Stimulated activated CD8-positive, alpha-beta memory T cell treated with anti-CD3 and anti-CD28 coated beads, Interleukin-4, amount 100 ng/mL, for 4 hours (primary cell): Measurements from ENCODE around the gene MACO1.
"Not testable (repeated sequence)": the region's sequence is repeated elsewhere in the genome, so short reads cannot be mapped to it uniquely, and the experiment has no call there.

Experiments used
- DNase-seq, 2 donors: peaks; one replicate each; pipeline ENCODE4 v3.0.0-alpha.2; 2020; ENCODE audit warnings: low read depth in 2 of 2, low spot score in 1 of 2

Gene MACO1

GRCh38 chr1:25430073-25430966 lies at the start of gene MACO1:
Gene MACO1, plus strand, starts transcription at chr1:25430897. Its CDS starts 202 bp downstream, at chr1:25431099.
- peak; percentile 81 to 91 for DNase-seq

GRCh38 chr1:25382543-25382942 lies 48.2 kb upstream of the MACO1 start:
- DNase-seq = not testable (repeated sequence)

- DNase-seq = not testable (repeated sequence)
Observed at GRCh38 chr1:25383090-25383489, 47.6 kb upstream of the MACO1 start.

- DNase-seq = not testable (repeated sequence)
Observed at GRCh38 chr1:25383875-25384274, 46.8 kb upstream of the MACO1 start.

GRCh38 chr1:25387096-25387495 lies 43.6 kb upstream of the MACO1 start:
- DNase-seq = not testable (repeated sequence)

GRCh38 chr1:25388691-25389090 lies 42.0 kb upstream of the MACO1 start:
- not testable (repeated sequence) for DNase-seq

GRCh38 chr1:25389721-25390120 lies 41.0 kb upstream of the MACO1 start:
- not testable (repeated sequence) for DNase-seq

- no peak for DNase-seq
Observed at GRCh38 chr1:25392841-25393240, 37.9 kb upstream of the MACO1 start.

- DNase-seq = not testable (repeated sequence)
Observed at GRCh38 chr1:25397549-25397948, 33.1 kb upstream of the MACO1 start.

GRCh38 chr1:25398079-25398478 lies 32.6 kb upstream of the MACO1 start:
- DNase-seq = not testable (repeated sequence)

GRCh38 chr1:25402947-25403803 lies 27.5 kb upstream of the MACO1 start:
- DNase-seq = not testable (repeated sequence)

GRCh38 chr1:25405731-25406305 lies 24.9 kb upstream of the MACO1 start:
- not testable (repeated sequence) for DNase-seq

GRCh38 chr1:25409641-25410427 lies 20.9 kb upstream of the MACO1 start:
- DNase-seq = not testable (repeated sequence)

GRCh38 chr1:25412872-25413623 lies 17.6 kb upstream of the MACO1 start:
- DNase-seq = not testable (repeated sequence)

GRCh38 chr1:25414157-25414556 lies 16.5 kb upstream of the MACO1 start:
- DNase-seq = not testable (repeated sequence)

GRCh38 chr1:25414578-25414977 lies 16.1 kb upstream of the MACO1 start:
- not testable (repeated sequence) for DNase-seq

- DNase-seq = not testable (repeated sequence)
Observed at GRCh38 chr1:25417280-25417679, 13.4 kb upstream of the MACO1 start.

- not testable (repeated sequence) for DNase-seq
Observed at GRCh38 chr1:25419339-25419738, 11.4 kb upstream of the MACO1 start.

- not testable (repeated sequence) for DNase-seq
Observed at GRCh38 chr1:25420715-25421114, 10.0 kb upstream of the MACO1 start, which contains the start of gene RHCE. Gene RHCE, minus strand, starts transcription at chr1:25420825. Its CDS starts 39 bp downstream, at chr1:25420786.

GRCh38 chr1:25423206-25423605 lies 7.5 kb upstream of the MACO1 start:
- not testable (repeated sequence) for DNase-seq
